GF-D8 (cell line): Measurements from ENCODE around the gene DNAJC4.

ENCODE experiments used
- DNase-seq: peaks from one replicate; lab custom pipeline; 2025; lab: John Stamatoyannopoulos, UW

DNAJC4 gene

GRCh38 chr11:64208796-64209562 lies 21.4 kb upstream of the DNAJC4 start:
- no peak for DNase-seq

- no peak for DNase-seq
These were observed 20.8 kb upstream of the DNAJC4 start for GRCh38 chr11:64209563-64209843.

- no peak for DNase-seq
These were observed 19.9 kb upstream of the DNAJC4 start for GRCh38 chr11:64210301-64211020.

- no peak for DNase-seq
These were observed 19.0 kb upstream of the DNAJC4 start for GRCh38 chr11:64211181-64211872.

GRCh38 chr11:64216879-64217278 lies 13.5 kb upstream of the DNAJC4 start:
- DNase-seq: no peak

- no peak for DNase-seq
These were observed 11.6 kb upstream of the DNAJC4 start for GRCh38 chr11:64218628-64219353.

- DNase-seq: no peak
These were observed 11.0 kb upstream of the DNAJC4 start for GRCh38 chr11:64219354-64219684.

- no peak for DNase-seq
These were observed 10.6 kb upstream of the DNAJC4 start for GRCh38 chr11:64219755-64220154.

GRCh38 chr11:64220271-64220670 lies 10.1 kb upstream of the DNAJC4 start:
- DNase-seq: no peak

GRCh38 chr11:64220798-64221197 lies 9.6 kb upstream of the DNAJC4 start:
- no peak for DNase-seq

GRCh38 chr11:64222651-64223000 lies 7.7 kb upstream of the DNAJC4 start:
- DNase-seq: no peak

GRCh38 chr11:64223001-64223651 lies 7.2 kb upstream of the DNAJC4 start:
- DNase-seq: no peak

GRCh38 chr11:64224151-64224890 lies 6.0 kb upstream of the DNAJC4 start:
- DNase-seq: no peak

GRCh38 chr11:64224891-64225607 lies 5.3 kb upstream of the DNAJC4 start:
- peak; percentile 5 for DNase-seq

- peak; percentile 45 for DNase-seq
These were observed 4.5 kb upstream of the DNAJC4 start, which contains the start of the genes NUDT22 and TRPT1 for GRCh38 chr11:64225608-64226506. Gene NUDT22, plus strand, starts transcription at chr11:64226274. Its CDS starts 379 bp downstream, at chr11:64226653. Gene TRPT1, minus strand, starts transcription at chr11:64226186. Its CDS starts 326 bp downstream, at chr11:64225860.

- peak; percentile 57 for DNase-seq
These were observed 3.8 kb upstream of the DNAJC4 start for GRCh38 chr11:64226507-64227051.

GRCh38 chr11:64227405-64227956 lies 2.9 kb upstream of the DNAJC4 start:
- DNase-seq: no peak

- no peak for DNase-seq
These were observed 1.1 kb upstream of the DNAJC4 start for GRCh38 chr11:64229090-64229743.
